Epidermal melanocyte (primary cell): ENCODE measurements around the gene SHQ1.
"Not testable (repeated sequence)": the region's sequence is repeated elsewhere in the genome, so short reads cannot be mapped to it uniquely, and the experiment has no call there.

Experiments
- DNase-seq: peaks from one replicate; pipeline ENCODE4 v3.0.0; 2011; ENCODE audit warnings: low spot score; ENCODE audit not compliant: insufficient read length

The SHQ1 gene

DNA sequence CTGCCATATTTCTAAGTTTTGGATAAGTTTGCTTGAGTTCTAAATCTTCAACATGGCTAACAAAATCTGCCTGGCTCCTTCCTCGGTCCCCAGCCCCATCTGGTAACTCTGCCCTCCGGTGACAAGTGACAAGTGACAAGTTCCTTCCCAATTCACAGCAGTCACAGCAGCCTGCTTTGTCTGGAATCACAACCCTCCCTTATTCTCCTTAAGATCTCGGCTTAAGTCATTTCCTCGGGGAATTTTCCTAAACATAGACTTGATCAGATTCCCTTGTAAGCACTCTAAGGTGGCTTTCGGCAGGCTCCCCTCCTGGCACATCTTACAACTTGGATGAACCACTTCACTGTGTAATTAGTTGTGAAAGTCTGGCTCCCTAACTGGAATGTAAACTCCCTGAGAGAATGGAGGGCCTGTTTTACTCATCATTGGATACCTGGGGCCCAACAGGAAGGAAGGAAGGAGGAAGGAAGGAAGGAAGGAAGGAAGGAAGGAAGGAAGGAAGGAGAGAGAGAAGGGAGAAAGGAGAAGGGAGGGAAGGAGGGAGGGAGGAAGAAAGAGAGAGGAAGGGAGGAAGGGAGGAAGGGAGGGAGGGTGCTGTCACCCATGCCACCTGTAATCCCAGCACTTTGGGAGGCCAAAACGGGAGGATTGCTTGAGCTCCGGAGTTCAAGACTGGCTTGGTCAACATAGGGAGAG is 126.4 kb downstream of the SHQ1 start:
- no peak for DNase-seq

DNA sequence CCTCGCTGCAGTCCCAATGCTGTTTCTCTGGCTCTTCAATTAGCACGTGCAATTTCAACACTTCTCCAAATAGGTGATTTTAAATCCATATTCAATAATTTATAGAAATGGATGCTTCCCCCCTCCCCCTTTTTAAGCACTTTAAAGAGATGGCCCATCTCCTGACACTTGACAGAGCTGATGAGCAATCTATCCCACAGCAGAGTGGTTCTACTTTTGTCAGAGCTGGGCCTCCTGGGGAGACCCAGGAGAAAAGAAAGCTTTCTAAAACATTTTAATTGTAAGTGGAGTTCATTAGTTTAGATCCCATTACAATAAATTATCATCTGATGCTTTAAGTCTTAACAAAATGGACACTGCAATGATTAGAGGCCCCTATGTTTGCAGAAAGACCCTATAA is 127.7 kb downstream of the SHQ1 start:
- DNase-seq: no peak

DNA sequence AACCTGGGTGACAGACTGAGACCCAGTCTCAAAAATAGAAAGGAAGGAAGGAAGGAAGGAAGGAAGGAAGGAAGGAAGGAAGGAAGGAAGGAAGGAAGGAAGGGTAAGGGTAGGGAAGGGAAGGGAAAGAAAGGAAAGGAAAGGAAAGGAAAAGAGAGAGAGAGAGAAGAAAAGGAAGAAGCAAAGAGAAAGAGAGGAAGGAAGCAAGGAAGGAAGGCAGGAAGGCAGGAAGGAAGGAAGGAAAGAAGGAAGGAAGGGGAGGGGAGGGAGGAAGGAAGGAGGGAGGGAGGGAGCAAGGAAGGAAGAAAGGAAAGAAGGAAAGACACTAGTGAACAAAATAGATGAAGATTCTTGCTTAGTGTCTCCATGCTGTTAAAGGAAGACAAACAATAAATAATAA is 129.1 kb downstream of the SHQ1 start:
- no peak for DNase-seq

DNA sequence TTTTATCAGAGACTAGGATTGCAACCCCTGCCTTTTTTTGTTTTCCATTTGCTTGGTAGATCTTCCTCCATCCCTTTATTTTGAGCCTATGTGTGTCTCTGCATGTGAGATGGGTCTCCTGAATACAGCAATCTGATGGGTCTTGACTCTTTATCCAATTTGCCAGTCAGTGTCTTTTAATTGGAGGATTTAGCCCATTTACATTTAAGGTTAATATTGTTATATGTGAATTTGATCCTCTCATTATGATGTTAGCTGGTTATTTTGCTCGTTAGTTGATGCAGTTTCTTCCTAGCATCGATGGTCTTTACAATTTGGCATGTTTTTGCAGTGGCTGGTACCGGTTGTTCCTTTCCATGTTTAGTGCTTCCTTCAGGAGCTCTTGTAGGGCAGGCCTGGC is 134.1 kb downstream of the SHQ1 start:
- not testable (repeated sequence) for DNase-seq

- not testable (repeated sequence) for DNase-seq
These were observed 137.8 kb downstream of the SHQ1 start for GRCh38 chr3:72710471-72710870.

- DNase-seq: no peak
These were observed 139.8 kb downstream of the SHQ1 start for GRCh38 chr3:72708441-72708840.

DNA sequence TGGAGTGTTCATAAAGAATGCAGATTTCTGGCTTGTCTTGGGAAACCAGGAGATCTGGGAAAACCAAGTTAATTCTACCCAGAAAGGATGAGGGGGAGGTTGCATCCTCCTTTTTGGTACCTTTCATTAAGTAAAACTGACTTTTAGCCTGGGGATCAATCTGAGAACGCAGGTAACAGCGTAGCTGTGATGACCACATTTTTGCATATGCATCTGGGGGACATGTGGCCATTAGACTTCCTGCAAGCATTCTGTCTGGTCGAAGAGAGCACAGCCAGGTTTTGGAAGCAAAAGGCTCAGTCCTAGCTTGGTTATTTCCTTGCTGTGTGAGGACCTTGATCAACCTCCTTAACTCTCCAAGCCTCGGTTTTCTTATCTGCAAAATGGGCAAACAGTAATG is 145.2 kb downstream of the SHQ1 start:
- DNase-seq: no peak

GRCh38 chr3:72702390-72702789 is 145.9 kb downstream of the SHQ1 start:
- no peak for DNase-seq

- no peak for DNase-seq
These were observed 148.1 kb downstream of the SHQ1 start for GRCh38 chr3:72700106-72700505.

- DNase-seq: no peak
These were observed 148.6 kb downstream of the SHQ1 start for GRCh38 chr3:72699631-72700030.
